H1 (cell line): ENCODE data around the gene PTPRF. TPM values are rescaled to one million over a fixed set of nuclear protein-coding genes. Genes with fewer than 3 reads are reported as not detected.

Source experiments
- BCL11A ChIP-seq, 2 experiments: IDR thresholded peaks; one replicate each; pipeline ENCODE4 v1.6.1; 2011; ENCODE audit warnings: low read depth in 2 of 2, low read length in 2 of 2, mild to moderate bottlenecking in 2 of 2
- BRCA1 ChIP-seq: IDR thresholded peaks from 2 replicates; pipeline ENCODE4 v1.6.1; 2012; ENCODE audit warnings: low read depth, low read length, improper control_type of control experiment
- CHD1 ChIP-seq: IDR thresholded peaks from 2 replicates; pipeline ENCODE4 v1.6.1; 2012; ENCODE audit warnings: low read depth, low read length, improper control_type of control experiment
- CHD7 ChIP-seq: fragments of 300-600 bp; sonication (generic); IDR thresholded peaks from 2 replicates; pipeline ENCODE4 v1.7.1; 2012; ENCODE audit warnings: low read length, moderate library complexity, mild to moderate bottlenecking, inconsistent platforms; ENCODE audit not compliant: insufficient replicate concordance
- CTBP2 ChIP-seq: IDR thresholded peaks from 2 replicates; pipeline ENCODE4 v1.7.0; 2011; ENCODE audit warnings: borderline replicate concordance, mild to moderate bottlenecking, moderate library complexity, mixed read lengths, low read length; ENCODE audit not compliant: insufficient read depth, insufficient read length
- KDM4A ChIP-seq: IDR thresholded peaks from one replicate; pipeline ENCODE4 v1.7.1; 2012; ENCODE audit warnings: low read depth, mild to moderate bottlenecking, moderate library complexity, low read length, inconsistent platforms; ENCODE audit not compliant: severe bottlenecking
- POLR2AphosphoS5 ChIP-seq: IDR thresholded peaks from 2 replicates; pipeline ENCODE4 v1.6.1; 2011; ENCODE audit warnings: low read depth, low read length
- RAD21 ChIP-seq, 2 experiments: IDR thresholded peaks in 1 of 2; conservative IDR thresholded peaks in 1 of 2; 2 replicates each; pipeline ENCODE4 v1.6.1; 2011; ENCODE audit warnings: low read depth in 2 of 2, low read length in 2 of 2, improper control_type of control experiment in 1 of 2, inconsistent platforms in 1 of 2, mild to moderate bottlenecking in 1 of 2, moderate library complexity in 1 of 2
- SRF ChIP-seq: IDR thresholded peaks from 2 replicates; pipeline ENCODE4 v1.6.1; 2011; ENCODE audit warnings: mild to moderate bottlenecking, low read depth, low read length, moderate library complexity
- TAF1 ChIP-seq: IDR thresholded peaks from 2 replicates; pipeline ENCODE4 v1.6.1; 2011; ENCODE audit warnings: mild to moderate bottlenecking, low read depth, low read length
- USF2 ChIP-seq: IDR thresholded peaks from 2 replicates; pipeline ENCODE4 v1.6.1; 2011; ENCODE audit warnings: low read length, improper control_type of control experiment
- polyA plus RNA-seq, 7 experiments: library from polyadenylated mRNA; depleted of rRNA in 3 of 7; stranded (reverse) in 5 of 7; unstranded in 2 of 7; fragments of >200 nt in 5 of 7; fragments of 200-250 nt in 2 of 7; gene quantifications; 1 replicate in 5 of 7; 2 replicates in 1 of 7; 4 replicates in 1 of 7; pipeline versions ENCODE4 v1.2.1 to v1.2.3, GENCODE V29; 2011 to 2013; ENCODE audit warnings: missing spikeins in 2 of 7, mixed read lengths in 2 of 7
- total RNA-seq: library from RNA; stranded (reverse); fragmentation: NEBNext Ultra II Directional; extraction: Animal tissue kit (Norgen Biotek cat#: 25700); gene quantifications from 2 replicates; pipeline ENCODE4 v1.2.1, GENCODE V29; 2021

Gene PTPRF
- total and polyA plus RNA-seq, 2 of the 8 experiments (the other 6 are each of a cell fraction or from before 2014, with no cell fraction given), result 136 to 231 TPM

- no peak for TF ChIP-seq CHD7
- TF ChIP-seq RAD21 (IDR thresholded peaks at IDR 0.05 in 1 of 2, conservative IDR thresholded peaks at IDR 0.05 in 1 of 2; ENCODE audit: low read depth in 2 of 2, low read length in 2 of 2), result no peak
- no peak for TF ChIP-seq BRCA1
- TF ChIP-seq POLR2AphosphoS5, result no peak
- TF ChIP-seq CTBP2, result no peak
- TF ChIP-seq BCL11A (IDR thresholded peaks at IDR 0.05; ENCODE audit: low read depth in 2 of 2, low read length in 2 of 2), result no peak
- no peak for TF ChIP-seq TAF1
- no peak for TF ChIP-seq SRF
- no peak for TF ChIP-seq CHD1
- no peak for TF ChIP-seq USF2
- no peak for TF ChIP-seq KDM4A
Observed at GRCh38 chr1:43583058-43583457, 52.4 kb downstream of the PTPRF start (continued).
